HG03575 (cell line): ENCODE measurements around the gene MMP28.
"Not testable (repeated sequence)": the region's sequence is repeated elsewhere in the genome, so short reads cannot be mapped to it uniquely, and the experiment has no call there.

Experiments used
- ATAC-seq: cut with Tn5 transposase; IDR thresholded peaks from one replicate; pipeline ENCODE4 v1.9.1; 2021; ENCODE audit not compliant: unreplicated experiment, insufficient number of reproducible peaks, low FRiP score; ENCODE audit errors: extremely low read depth

Gene MMP28

GRCh38 chr17:35773129-35773528 is 22.3 kb downstream of the MMP28 start:
- no peak for ATAC-seq

- ATAC-seq = no peak
Measured at GRCh38 chr17:35769895-35770486, 25.4 kb downstream of the MMP28 start.

- ATAC-seq = no peak
Measured at GRCh38 chr17:35768797-35769196, 26.6 kb downstream of the MMP28 start.

- no peak for ATAC-seq
Measured at GRCh38 chr17:35766903-35767510, 28.4 kb downstream of the MMP28 start.

GRCh38 chr17:35766489-35766877 is 29.0 kb downstream of the MMP28 start:
- no peak for ATAC-seq

GRCh38 chr17:35765756-35766488 is 29.5 kb downstream of the MMP28 start:
- ATAC-seq = no peak

- no peak for ATAC-seq
Measured at GRCh38 chr17:35765086-35765710, 30.2 kb downstream of the MMP28 start.

GRCh38 chr17:35764123-35764991 is 31.1 kb downstream of the MMP28 start:
- ATAC-seq = no peak

- no peak for ATAC-seq
Measured at GRCh38 chr17:35763767-35764122, 31.7 kb downstream of the MMP28 start.

- ATAC-seq = no peak
Measured at GRCh38 chr17:35761601-35762000, 33.8 kb downstream of the MMP28 start.

GRCh38 chr17:35760587-35760986 is 34.9 kb downstream of the MMP28 start, which contains the start of gene C17orf50:
Gene C17orf50, plus strand, starts transcription at chr17:35760887. Its CDS starts 55 bp downstream, at chr17:35760942.
- ATAC-seq = no peak

- ATAC-seq = no peak
Measured at GRCh38 chr17:35757243-35757642, 38.2 kb downstream of the MMP28 start.

GRCh38 chr17:35752945-35753764 is 42.3 kb downstream of the MMP28 start, which contains the start of gene GAS2L2:
Gene GAS2L2, minus strand, starts transcription at chr17:35753239. Its CDS starts 389 bp downstream, at chr17:35752850.
- ATAC-seq = no peak

- no peak for ATAC-seq
Measured at GRCh38 chr17:35752471-35752870, 43.0 kb downstream of the MMP28 start.

GRCh38 chr17:35751541-35751940 is 43.9 kb downstream of the MMP28 start:
- ATAC-seq = not testable (repeated sequence)

GRCh38 chr17:35750526-35751395 is 44.7 kb downstream of the MMP28 start:
- no peak for ATAC-seq
